ENCODE data around the gene KDM2A. TPM values are rescaled to one million over a fixed set of nuclear protein-coding genes. Genes with fewer than 3 reads are reported as not detected.

Gene KDM2A
- total RNA-seq, 1 donor from 2014 or later: 43.8 TPM

- H3K4me1 ChIP-seq (ENCODE audit: control insufficient read depth in 3 of 3, insufficient read depth in 3 of 3, low read length in 3 of 3): peaks cover 35 to 47% (median 37%) of the 10 kb centered on the region in 3 donors
- H3K4me3 ChIP-seq (ENCODE audit: low read length in 3 of 3): no peak overlapping the region
- no peaks in the 10 kb centered on the region for H3K27me3 ChIP-seq (ENCODE audit: control insufficient read depth in 3 of 3, insufficient read depth in 3 of 3, low read length in 3 of 3)
- no peak overlapping the region for H3K9ac ChIP-seq (ENCODE audit: low read depth in 1 of 3, low read length in 3 of 3)
- no peaks in the 10 kb centered on the region for H3K9me3 ChIP-seq (ENCODE audit: control insufficient read depth in 3 of 3, low read length in 3 of 3)
- H3K36me3 ChIP-seq (ENCODE audit: control insufficient read depth in 3 of 3, insufficient read depth in 3 of 3, low read length in 3 of 3): peaks cover 68 to 71% (median 69%) of the 10 kb centered on the region in 3 donors
- no peak overlapping the region for H3K27ac ChIP-seq (ENCODE audit: low read depth, low read length)
Measured at GRCh38 chr11:67281552-67282150, 162.6 kb downstream of the KDM2A start.

- peaks cover 72 to 75% (median 73%) of the 10 kb centered on the region in 3 donors for H3K36me3 ChIP-seq (ENCODE audit: control insufficient read depth in 3 of 3, insufficient read depth in 3 of 3, low read length in 3 of 3)
- peak overlapping the region; percentile 19 for H3K27ac ChIP-seq (ENCODE audit: low read depth, low read length)
- peaks cover 35 to 47% (median 36%) of the 10 kb centered on the region in 3 donors for H3K4me1 ChIP-seq (ENCODE audit: control insufficient read depth in 3 of 3, insufficient read depth in 3 of 3, low read length in 3 of 3)
- no peaks in the 10 kb centered on the region for H3K9me3 ChIP-seq (ENCODE audit: control insufficient read depth in 3 of 3, low read length in 3 of 3)
- no peaks in the 10 kb centered on the region for H3K27me3 ChIP-seq (ENCODE audit: control insufficient read depth in 3 of 3, insufficient read depth in 3 of 3, low read length in 3 of 3)
- no peak overlapping the region for H3K9ac ChIP-seq (ENCODE audit: low read depth in 1 of 3, low read length in 3 of 3)
- H3K4me3 ChIP-seq (ENCODE audit: low read length in 3 of 3): no peak overlapping the region
Measured at GRCh38 chr11:67282155-67282875, 163.3 kb downstream of the KDM2A start.

- Histone ChIP-seq H3K27me3 (ENCODE audit: control insufficient read depth in 3 of 3, insufficient read depth in 3 of 3, low read length in 3 of 3) (no peaks in the 10 kb centered on the region), H3K9ac (ENCODE audit: low read depth in 1 of 3, low read length in 3 of 3) (no peak overlapping the region), H3K4me3 (ENCODE audit: low read length in 3 of 3) (no peak overlapping the region), H3K9me3 (ENCODE audit: control insufficient read depth in 3 of 3, low read length in 3 of 3) (no peaks in the 10 kb centered on the region), H3K27ac (ENCODE audit: low read depth, low read length) (peak overlapping the region; percentile 19), H3K4me1 (ENCODE audit: control insufficient read depth in 3 of 3, insufficient read depth in 3 of 3, low read length in 3 of 3) (peaks cover 36 to 47% (median 36%) of the 10 kb centered on the region in 3 donors), H3K36me3 (ENCODE audit: control insufficient read depth in 3 of 3, insufficient read depth in 3 of 3, low read length in 3 of 3) (peaks cover 72 to 75% (median 73%) of the 10 kb centered on the region in 3 donors)
Measured at GRCh38 chr11:67282876-67283371, 163.9 kb downstream of the KDM2A start.

- Histone ChIP-seq H3K9me3 (ENCODE audit: control insufficient read depth in 3 of 3, low read length in 3 of 3) (no peaks in the 10 kb centered on the region), H3K4me1 (ENCODE audit: control insufficient read depth in 3 of 3, insufficient read depth in 3 of 3, low read length in 3 of 3) (peaks cover 36 to 47% (median 37%) of the 10 kb centered on the region in 3 donors), H3K27ac (ENCODE audit: low read depth, low read length) (peak overlapping the region; percentile 30), H3K4me3 (ENCODE audit: low read length in 3 of 3) (no peak overlapping the region), H3K36me3 (ENCODE audit: control insufficient read depth in 3 of 3, insufficient read depth in 3 of 3, low read length in 3 of 3) (peaks cover 72 to 75% (median 73%) of the 10 kb centered on the region in 3 donors), H3K27me3 (ENCODE audit: control insufficient read depth in 3 of 3, insufficient read depth in 3 of 3, low read length in 3 of 3) (no peaks in the 10 kb centered on the region), H3K9ac (ENCODE audit: low read depth in 1 of 3, low read length in 3 of 3) (no peak overlapping the region)
Measured at GRCh38 chr11:67283481-67283963, 164.5 kb downstream of the KDM2A start.

- H3K4me3 ChIP-seq (ENCODE audit: low read length in 3 of 3): no peak overlapping the region
- no peak overlapping the region for H3K27ac ChIP-seq (ENCODE audit: low read depth, low read length)
- no peaks in the 10 kb centered on the region for H3K9me3 ChIP-seq (ENCODE audit: control insufficient read depth in 3 of 3, low read length in 3 of 3)
- no peak overlapping the region for H3K9ac ChIP-seq (ENCODE audit: low read depth in 1 of 3, low read length in 3 of 3)
- H3K4me1 ChIP-seq (ENCODE audit: control insufficient read depth in 3 of 3, insufficient read depth in 3 of 3, low read length in 3 of 3): peaks cover 29 to 46% (median 35%) of the 10 kb centered on the region in 3 donors
- peaks cover 60 to 64% (median 62%) of the 10 kb centered on the region in 3 donors for H3K36me3 ChIP-seq (ENCODE audit: control insufficient read depth in 3 of 3, insufficient read depth in 3 of 3, low read length in 3 of 3)
- no peaks in the 10 kb centered on the region for H3K27me3 ChIP-seq (ENCODE audit: control insufficient read depth in 3 of 3, insufficient read depth in 3 of 3, low read length in 3 of 3)
Measured at GRCh38 chr11:67284811-67285540, 165.9 kb downstream of the KDM2A start.

GRCh38 chr11:67285541-67286498 lies 166.8 kb downstream of the KDM2A start:
- Histone ChIP-seq H3K27me3 (ENCODE audit: control insufficient read depth in 3 of 3, insufficient read depth in 3 of 3, low read length in 3 of 3) (no peaks in the 10 kb centered on the region), H3K4me3 (ENCODE audit: low read length in 3 of 3) (no peak overlapping the region), H3K4me1 (ENCODE audit: control insufficient read depth in 3 of 3, insufficient read depth in 3 of 3, low read length in 3 of 3) (peaks cover 31 to 49% (median 35%) of the 10 kb centered on the region in 3 donors), H3K9me3 (ENCODE audit: control insufficient read depth in 3 of 3, low read length in 3 of 3) (no peaks in the 10 kb centered on the region), H3K27ac (ENCODE audit: low read depth, low read length) (peak overlapping the region; percentile 93), H3K36me3 (ENCODE audit: control insufficient read depth in 3 of 3, insufficient read depth in 3 of 3, low read length in 3 of 3) (peaks cover 53 to 55% (median 55%) of the 10 kb centered on the region in 3 donors), H3K9ac (ENCODE audit: low read depth in 1 of 3, low read length in 3 of 3) (peak overlapping the region in 1 of 3 donors; percentile 23)

GRCh38 chr11:67286621-67287333 lies 167.7 kb downstream of the KDM2A start:
- no peaks in the 10 kb centered on the region for H3K9me3 ChIP-seq (ENCODE audit: control insufficient read depth in 3 of 3, low read length in 3 of 3)
- H3K4me3 ChIP-seq (ENCODE audit: low read length in 3 of 3): no peak overlapping the region
- H3K36me3 ChIP-seq (ENCODE audit: control insufficient read depth in 3 of 3, insufficient read depth in 3 of 3, low read length in 3 of 3): peaks cover 44 to 50% (median 48%) of the 10 kb centered on the region in 3 donors
- H3K27me3 ChIP-seq (ENCODE audit: control insufficient read depth in 3 of 3, insufficient read depth in 3 of 3, low read length in 3 of 3): no peaks in the 10 kb centered on the region
- H3K9ac ChIP-seq (ENCODE audit: low read depth in 1 of 3, low read length in 3 of 3): peak overlapping the region; percentile 10 to 79 (median 71)
- peaks cover 32 to 54% (median 35%) of the 10 kb centered on the region in 3 donors for H3K4me1 ChIP-seq (ENCODE audit: control insufficient read depth in 3 of 3, insufficient read depth in 3 of 3, low read length in 3 of 3)
- peak overlapping the region; percentile 93 for H3K27ac ChIP-seq (ENCODE audit: low read depth, low read length)

GRCh38 chr11:67287355-67288197 lies 168.5 kb downstream of the KDM2A start:
- H3K36me3 ChIP-seq (ENCODE audit: control insufficient read depth in 3 of 3, insufficient read depth in 3 of 3, low read length in 3 of 3): peaks cover 37 to 46% (median 44%) of the 10 kb centered on the region in 3 donors
- peak overlapping the region; percentile 93 for H3K27ac ChIP-seq (ENCODE audit: low read depth, low read length)
- no peaks in the 10 kb centered on the region for H3K9me3 ChIP-seq (ENCODE audit: control insufficient read depth in 3 of 3, low read length in 3 of 3)
- no peaks in the 10 kb centered on the region for H3K27me3 ChIP-seq (ENCODE audit: control insufficient read depth in 3 of 3, insufficient read depth in 3 of 3, low read length in 3 of 3)
- peaks cover 32 to 51% (median 33%) of the 10 kb centered on the region in 3 donors for H3K4me1 ChIP-seq (ENCODE audit: control insufficient read depth in 3 of 3, insufficient read depth in 3 of 3, low read length in 3 of 3)
- H3K4me3 ChIP-seq (ENCODE audit: low read length in 3 of 3): peak overlapping the region; percentile 72 to 82 (median 78)
- H3K9ac ChIP-seq (ENCODE audit: low read depth in 1 of 3, low read length in 3 of 3): peak overlapping the region; percentile 51 to 79 (median 71)

All from skeletal muscle tissue (tissue), 4 donors.